ENCODE results near the gene COL16A1.

COL16A1 gene

DNA sequence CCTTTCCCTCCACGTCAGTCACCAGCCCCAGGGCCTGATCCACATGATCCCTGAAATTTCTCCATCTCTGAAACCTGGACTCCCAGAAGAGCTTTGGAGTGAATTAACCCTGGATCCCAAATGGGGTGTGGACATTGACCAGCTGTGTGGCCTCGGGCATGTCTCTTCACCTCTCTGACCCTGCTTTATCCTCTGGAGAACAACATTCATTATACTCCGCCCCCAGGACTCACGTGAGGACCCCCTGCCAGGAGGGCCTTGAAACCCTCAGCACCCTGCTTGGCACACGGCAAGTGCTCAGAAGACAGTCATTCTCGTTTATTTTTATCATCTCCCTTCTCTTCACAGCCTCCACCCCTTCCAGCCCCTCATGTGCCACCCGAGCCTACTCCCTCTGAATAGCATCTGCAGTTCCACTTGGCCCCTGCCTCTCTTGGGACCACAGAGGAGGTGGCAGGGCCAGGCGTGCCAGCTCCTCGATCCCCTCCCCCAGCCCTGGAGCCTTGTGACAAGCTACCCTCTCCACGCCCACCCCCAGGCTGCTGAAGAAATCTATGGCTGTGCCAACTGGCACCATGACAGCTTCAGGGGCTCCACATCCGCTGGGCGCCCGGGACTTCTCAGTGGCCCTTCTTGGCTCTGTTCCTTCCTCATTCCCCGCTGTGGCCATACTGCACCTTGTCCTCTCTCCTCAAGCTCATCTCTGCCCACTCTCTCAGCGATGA is 42.3 kb upstream of the COL16A1 start:
- 78 to 79% methylated on average over 15 of the region's 15 CpGs for WGBS, 2 experiments
- H3K27ac ChIP-seq (ENCODE audit: insufficient read depth, low read depth, low read length, poor library complexity, severe bottlenecking), result no peak overlapping the region
- no peak overlapping the region for H3K4me3 ChIP-seq (ENCODE audit: insufficient read depth, low read depth, low read length)
- no peaks in the 10 kb centered on the region for H3K36me3 ChIP-seq (ENCODE audit: control insufficient read depth, insufficient read depth, low read length)
- peaks cover 23% of the 10 kb centered on the region for H3K4me1 ChIP-seq (ENCODE audit: control insufficient read depth, insufficient read depth, low read length)
- H3K27me3 ChIP-seq (ENCODE audit: control insufficient read depth, insufficient read depth, low read length, poor library complexity, severe bottlenecking), result no peaks in the 10 kb centered on the region
- no peaks in the 10 kb centered on the region for H3K9me3 ChIP-seq (ENCODE audit: control insufficient read depth, low read length)

DNA sequence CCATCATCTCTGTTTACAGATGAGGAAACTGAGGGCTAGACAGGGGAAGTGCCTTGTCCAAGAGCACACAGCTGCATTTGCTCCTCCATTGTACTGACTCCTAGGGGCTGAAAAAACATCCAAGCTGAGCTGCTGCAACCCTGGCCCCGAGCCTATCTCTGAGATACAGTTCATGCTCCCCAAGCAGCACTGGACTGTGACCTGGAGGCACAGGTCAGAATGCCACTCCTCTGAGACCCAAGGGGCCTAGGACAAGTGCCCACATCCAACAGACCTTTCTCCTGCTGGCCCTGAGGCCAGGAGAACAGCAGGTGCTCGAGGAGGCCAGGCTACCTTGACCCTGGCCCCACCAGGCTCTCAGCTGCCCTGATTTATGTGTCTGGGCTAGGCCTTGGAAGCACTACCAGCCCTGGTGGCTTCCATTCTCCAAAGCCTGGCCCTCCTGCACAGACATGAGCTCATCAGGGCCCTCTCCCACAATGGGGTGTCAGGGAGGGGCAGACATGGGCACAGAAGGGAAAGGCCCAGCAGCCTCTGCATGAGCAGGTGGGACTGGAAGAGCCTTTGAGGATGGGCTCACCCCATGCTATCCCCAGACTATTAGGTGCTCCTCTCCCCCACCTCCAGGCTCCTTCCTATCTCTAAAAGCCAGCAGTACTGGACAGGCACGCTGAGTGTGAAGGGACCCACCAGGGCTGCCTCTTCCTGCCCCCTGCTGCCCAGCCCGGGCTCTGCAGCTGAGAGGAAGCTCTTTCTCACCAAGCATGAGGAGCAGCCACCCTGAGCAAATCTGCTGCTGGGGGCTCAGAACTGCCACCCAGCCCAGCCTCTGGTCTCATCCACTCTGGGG is 41.5 kb upstream of the COL16A1 start:
- H3K27ac ChIP-seq (ENCODE audit: insufficient read depth, low read depth, low read length, poor library complexity, severe bottlenecking), result no peak overlapping the region
- WGBS, 2 experiments, result 54 to 61% methylated on average over 4 of the region's 4 CpGs
- peaks cover 16% of the 10 kb centered on the region for H3K4me1 ChIP-seq (ENCODE audit: control insufficient read depth, insufficient read depth, low read length)
- no peaks in the 10 kb centered on the region for H3K27me3 ChIP-seq (ENCODE audit: control insufficient read depth, insufficient read depth, low read length, poor library complexity, severe bottlenecking)
- H3K9me3 ChIP-seq (ENCODE audit: control insufficient read depth, low read length), result no peaks in the 10 kb centered on the region
- H3K36me3 ChIP-seq (ENCODE audit: control insufficient read depth, insufficient read depth, low read length), result no peaks in the 10 kb centered on the region
- H3K4me3 ChIP-seq (ENCODE audit: insufficient read depth, low read depth, low read length), result no peak overlapping the region

DNA sequence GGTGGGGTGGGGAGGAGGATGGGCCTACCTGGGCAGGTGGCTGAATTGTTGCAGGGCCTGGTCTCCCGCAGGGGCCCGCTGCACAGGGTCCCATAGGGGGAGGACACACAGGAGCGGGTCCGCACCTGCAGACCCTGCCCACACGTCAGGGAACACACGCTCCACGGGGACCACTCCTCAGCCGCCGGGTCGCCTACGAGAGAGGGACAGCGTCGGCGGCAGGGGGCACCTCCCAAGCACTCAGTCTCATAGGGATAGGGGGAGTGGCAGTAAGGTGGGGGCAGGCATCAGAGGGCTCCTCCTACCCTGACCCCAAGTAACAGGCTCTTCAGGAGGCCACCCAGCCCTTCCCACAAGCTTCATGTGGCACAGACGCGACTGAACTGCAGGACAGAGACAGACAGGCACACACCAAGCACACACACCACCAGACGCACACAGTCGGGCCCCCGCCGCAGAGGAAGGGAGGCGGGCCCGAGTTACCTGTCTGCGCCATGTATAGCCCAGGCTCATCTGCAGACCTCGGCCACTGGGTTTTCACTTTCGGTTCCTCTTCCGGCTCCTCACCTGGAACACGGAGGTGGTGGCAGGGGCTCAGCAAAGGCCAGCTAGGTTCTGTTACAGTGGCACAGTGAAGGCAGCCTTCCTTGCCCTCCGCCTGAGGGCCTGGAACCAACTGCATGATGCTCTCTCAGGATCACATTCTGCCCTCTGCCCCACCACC is 40.5 kb upstream of the COL16A1 start:
- 92% methylated on average over 28 of the region's 28 CpGs for WGBS, 2 experiments
- Histone ChIP-seq H3K27ac (ENCODE audit: insufficient read depth, low read depth, low read length, poor library complexity, severe bottlenecking) (no peak overlapping the region), H3K4me1 (ENCODE audit: control insufficient read depth, insufficient read depth, low read length) (peaks cover 18% of the 10 kb centered on the region), H3K27me3 (ENCODE audit: control insufficient read depth, insufficient read depth, low read length, poor library complexity, severe bottlenecking) (no peaks in the 10 kb centered on the region), H3K36me3 (ENCODE audit: control insufficient read depth, insufficient read depth, low read length) (no peaks in the 10 kb centered on the region), H3K9me3 (ENCODE audit: control insufficient read depth, low read length) (no peaks in the 10 kb centered on the region), H3K4me3 (ENCODE audit: insufficient read depth, low read depth, low read length) (no peak overlapping the region)

DNA sequence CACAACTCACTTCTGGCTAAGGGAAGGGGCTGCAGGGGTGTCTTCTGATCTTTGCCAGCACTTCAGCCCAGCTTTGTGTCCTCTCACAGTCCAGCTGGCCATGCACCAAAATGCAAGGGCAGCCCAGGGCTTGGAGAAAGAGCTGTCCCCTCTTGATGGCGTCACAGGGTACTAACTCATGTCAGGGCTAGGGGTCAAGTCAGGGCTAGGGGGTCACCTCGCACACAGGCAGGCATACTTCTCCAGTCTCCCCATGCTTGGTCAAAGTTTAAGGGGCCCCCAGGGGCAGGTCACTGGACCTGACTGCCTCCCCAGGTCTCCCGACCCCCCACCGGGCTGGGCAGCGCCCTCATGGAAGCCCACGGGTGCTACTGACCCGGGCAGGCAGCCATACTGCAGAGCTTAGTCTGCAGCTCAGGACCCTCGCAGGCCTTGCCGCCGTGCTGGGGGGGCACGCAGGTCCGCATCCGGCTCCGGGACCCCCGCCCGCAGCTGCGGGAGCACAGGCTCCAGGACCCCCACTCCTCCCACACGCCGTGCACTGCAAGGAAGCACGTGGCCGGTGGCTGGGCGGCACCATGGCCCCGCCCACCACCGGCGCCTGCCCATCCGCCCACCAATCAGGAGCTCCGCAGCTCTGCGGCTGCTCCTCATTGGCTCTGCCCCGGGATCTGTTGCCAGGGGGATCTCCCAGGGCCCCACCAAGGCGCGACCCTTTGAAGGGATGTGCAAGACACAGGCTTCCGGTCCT is 38.8 kb upstream of the COL16A1 start:
- no peaks in the 10 kb centered on the region for H3K36me3 ChIP-seq (ENCODE audit: control insufficient read depth, insufficient read depth, low read length)
- H3K27ac ChIP-seq (ENCODE audit: insufficient read depth, low read depth, low read length, poor library complexity, severe bottlenecking), result no peak overlapping the region
- H3K27me3 ChIP-seq (ENCODE audit: control insufficient read depth, insufficient read depth, low read length, poor library complexity, severe bottlenecking), result no peaks in the 10 kb centered on the region
- 91 to 92% methylated on average over 32 of the region's 32 CpGs for WGBS, 2 experiments
- peaks cover 19% of the 10 kb centered on the region for H3K4me1 ChIP-seq (ENCODE audit: control insufficient read depth, insufficient read depth, low read length)
- no peak overlapping the region for H3K4me3 ChIP-seq (ENCODE audit: insufficient read depth, low read depth, low read length)
- no peaks in the 10 kb centered on the region for H3K9me3 ChIP-seq (ENCODE audit: control insufficient read depth, low read length)

DNA sequence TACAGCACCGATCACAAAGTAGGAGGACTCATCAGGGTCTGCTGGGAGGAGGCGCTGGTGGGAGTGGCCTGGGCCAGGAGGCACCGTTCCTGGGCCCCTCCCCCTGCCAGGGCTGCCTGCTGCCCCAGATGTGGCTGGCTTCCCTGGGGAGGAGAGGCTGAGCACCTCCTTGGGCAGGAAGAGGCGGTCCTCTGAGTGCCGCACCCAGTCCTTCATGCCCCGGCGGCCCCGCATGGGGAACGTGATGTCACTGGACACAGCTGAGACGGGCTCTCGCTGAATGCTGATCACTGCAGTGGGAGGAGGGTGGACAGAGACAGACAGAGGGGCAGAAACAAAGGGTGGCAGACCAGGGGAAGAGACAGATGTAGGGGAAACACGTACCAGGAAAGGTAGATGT is 35.5 kb upstream of the COL16A1 start:
- no peak overlapping the region for H3K27ac ChIP-seq (ENCODE audit: insufficient read depth, low read depth, low read length, poor library complexity, severe bottlenecking)

DNA sequence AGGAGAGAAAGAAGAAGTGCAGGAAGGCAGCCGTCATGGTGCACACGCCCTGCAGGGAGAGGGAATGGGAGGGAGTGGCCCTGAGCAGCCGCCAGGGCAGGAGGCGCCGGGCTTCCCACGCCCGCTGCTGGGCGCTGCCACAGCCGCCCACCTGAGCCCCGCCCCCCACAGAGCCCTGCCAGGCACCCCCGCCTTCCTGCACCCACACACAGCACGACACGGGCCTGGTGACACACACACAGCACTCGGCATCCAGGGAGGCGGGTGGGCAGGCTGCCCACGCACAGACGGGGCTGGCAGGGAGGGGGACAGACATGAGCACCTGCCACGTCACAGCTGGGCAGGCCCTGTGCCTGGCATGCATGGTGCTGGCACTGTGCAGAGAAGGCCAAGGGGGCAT is 32.9 kb upstream of the COL16A1 start:
- H3K9me3 ChIP-seq (ENCODE audit: control insufficient read depth, low read length), result no peaks in the 10 kb centered on the region
- H3K36me3 ChIP-seq (ENCODE audit: control insufficient read depth, insufficient read depth, low read length), result no peaks in the 10 kb centered on the region
- 93 to 95% methylated on average over 18 of the region's 18 CpGs for WGBS, 2 experiments
- no peaks in the 10 kb centered on the region for H3K27me3 ChIP-seq (ENCODE audit: control insufficient read depth, insufficient read depth, low read length, poor library complexity, severe bottlenecking)
- H3K4me1 ChIP-seq (ENCODE audit: control insufficient read depth, insufficient read depth, low read length), result peaks cover 4% of the 10 kb centered on the region
- no peak overlapping the region for H3K27ac ChIP-seq (ENCODE audit: insufficient read depth, low read depth, low read length, poor library complexity, severe bottlenecking)
- no peak overlapping the region for H3K4me3 ChIP-seq (ENCODE audit: insufficient read depth, low read depth, low read length)

More for the DNA sequence above, 35.5 kb upstream of the COL16A1 start:
- no peaks in the 10 kb centered on the region for H3K36me3 ChIP-seq (ENCODE audit: control insufficient read depth, insufficient read depth, low read length)
- WGBS, 2 experiments, result 54 to 65% methylated on average over 12 of the region's 12 CpGs
- no peaks in the 10 kb centered on the region for H3K9me3 ChIP-seq (ENCODE audit: control insufficient read depth, low read length)
- no peaks in the 10 kb centered on the region for H3K27me3 ChIP-seq (ENCODE audit: control insufficient read depth, insufficient read depth, low read length, poor library complexity, severe bottlenecking)
- H3K4me3 ChIP-seq (ENCODE audit: insufficient read depth, low read depth, low read length), result no peak overlapping the region
- H3K4me1 ChIP-seq (ENCODE audit: control insufficient read depth, insufficient read depth, low read length), result peaks cover 4% of the 10 kb centered on the region

DNA sequence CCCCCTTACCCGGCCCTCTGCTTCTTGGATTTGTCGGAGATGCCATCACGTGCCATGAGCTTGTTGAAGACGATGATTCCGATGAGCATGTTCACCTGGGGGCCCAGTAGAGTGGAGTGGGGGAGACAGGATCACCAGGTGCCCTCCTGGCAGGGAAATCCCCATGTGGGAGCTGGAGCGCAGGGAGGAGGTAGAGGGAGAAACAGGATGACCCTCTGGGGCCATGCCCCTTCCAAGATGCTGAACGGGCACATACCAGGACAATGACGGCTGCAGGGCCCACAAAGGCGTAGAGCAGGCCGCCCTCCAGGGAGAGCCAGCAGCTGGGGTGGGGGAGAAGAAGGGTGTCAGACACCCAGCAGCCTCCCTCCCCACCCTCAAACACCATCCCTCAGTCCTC is 31.8 kb upstream of the COL16A1 start:
- H3K4me1 ChIP-seq (ENCODE audit: control insufficient read depth, insufficient read depth, low read length), result peaks cover 4% of the 10 kb centered on the region
- no peak overlapping the region for H3K27ac ChIP-seq (ENCODE audit: insufficient read depth, low read depth, low read length, poor library complexity, severe bottlenecking)
- H3K27me3 ChIP-seq (ENCODE audit: control insufficient read depth, insufficient read depth, low read length, poor library complexity, severe bottlenecking), result no peaks in the 10 kb centered on the region
- WGBS, 2 experiments, result 95% methylated on average over 10 of the region's 10 CpGs
- H3K9me3 ChIP-seq (ENCODE audit: control insufficient read depth, low read length), result no peaks in the 10 kb centered on the region
- H3K36me3 ChIP-seq (ENCODE audit: control insufficient read depth, insufficient read depth, low read length), result no peaks in the 10 kb centered on the region
- no peak overlapping the region for H3K4me3 ChIP-seq (ENCODE audit: insufficient read depth, low read depth, low read length)

DNA sequence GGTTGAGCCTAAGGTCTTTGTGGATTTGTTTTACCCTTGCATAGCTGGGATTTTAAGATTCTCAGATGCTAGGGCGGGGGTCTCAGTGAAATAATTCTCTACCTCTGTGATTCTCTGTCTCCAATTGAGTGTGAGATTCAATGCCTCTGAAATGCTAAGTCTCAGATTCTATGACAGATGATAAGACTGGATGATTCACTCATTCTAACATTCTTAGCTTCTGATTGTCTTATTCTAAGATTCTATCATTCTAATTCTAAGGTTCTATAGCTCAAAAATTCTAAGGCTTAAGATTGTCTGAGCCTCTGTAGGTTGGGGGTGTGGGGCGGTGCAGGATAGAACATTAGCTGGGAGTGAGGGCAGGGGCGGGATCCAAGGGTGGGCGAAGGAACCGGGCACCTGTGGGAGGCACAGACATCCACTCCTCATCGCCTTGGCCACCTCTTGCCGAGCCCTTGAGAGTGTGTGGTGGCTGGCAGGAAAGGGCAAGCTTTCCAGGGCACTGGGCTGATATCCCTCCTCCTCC is 30.8 kb upstream of the COL16A1 start:
- 91 to 96% methylated on average over 7 of the region's 7 CpGs for WGBS, 2 experiments
- no peaks in the 10 kb centered on the region for H3K9me3 ChIP-seq (ENCODE audit: control insufficient read depth, low read length)
- no peaks in the 10 kb centered on the region for H3K36me3 ChIP-seq (ENCODE audit: control insufficient read depth, insufficient read depth, low read length)
- H3K4me3 ChIP-seq (ENCODE audit: insufficient read depth, low read depth, low read length), result no peak overlapping the region
- no peak overlapping the region for H3K27ac ChIP-seq (ENCODE audit: insufficient read depth, low read depth, low read length, poor library complexity, severe bottlenecking)
- H3K4me1 ChIP-seq (ENCODE audit: control insufficient read depth, insufficient read depth, low read length), result peaks cover 4% of the 10 kb centered on the region
- no peaks in the 10 kb centered on the region for H3K27me3 ChIP-seq (ENCODE audit: control insufficient read depth, insufficient read depth, low read length, poor library complexity, severe bottlenecking)

DNA sequence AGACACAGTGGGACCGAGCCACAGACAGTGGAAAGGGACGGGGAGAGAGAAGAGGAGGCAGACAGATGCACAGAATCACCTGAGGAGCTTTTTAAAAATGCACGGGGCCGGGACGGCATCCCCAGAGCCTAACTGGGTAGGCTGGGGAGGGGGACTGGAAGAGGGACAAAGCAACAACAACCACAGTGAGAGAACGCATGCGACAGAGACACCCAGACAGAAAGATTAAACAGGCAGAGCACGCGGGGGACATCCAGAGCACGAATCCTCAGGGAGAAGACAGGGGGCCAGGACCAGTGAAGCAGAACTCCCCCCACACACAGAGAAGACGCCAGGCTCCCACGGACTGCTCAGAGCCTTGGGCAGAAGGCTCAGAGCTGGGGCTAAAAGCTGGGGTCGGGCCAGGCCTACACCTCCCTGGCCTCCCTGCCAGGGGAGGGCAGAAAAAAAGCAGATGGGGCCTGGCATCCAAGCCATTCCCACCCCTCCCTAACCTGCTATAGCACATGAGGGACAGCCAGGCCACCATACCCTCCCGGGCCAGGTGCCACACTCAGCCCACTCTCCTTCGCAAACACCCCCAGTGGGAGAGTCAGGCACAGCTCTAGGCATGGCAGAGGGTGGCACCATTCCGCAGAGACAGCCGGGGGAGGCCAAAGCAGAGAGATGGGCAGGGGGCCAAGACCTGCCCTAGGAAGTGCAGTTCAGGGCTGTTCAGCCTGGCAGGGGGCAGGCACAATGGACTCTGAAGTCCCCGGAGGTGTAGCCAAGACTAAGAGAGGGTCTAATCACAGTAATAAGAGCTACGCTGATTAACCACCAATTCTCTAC is 29.8 kb upstream of the COL16A1 start:
- no peaks in the 10 kb centered on the region for H3K4me1 ChIP-seq (ENCODE audit: control insufficient read depth, insufficient read depth, low read length)

More for the DNA sequence above, 29.8 kb upstream of the COL16A1 start:
- H3K27me3 ChIP-seq (ENCODE audit: control insufficient read depth, insufficient read depth, low read length, poor library complexity, severe bottlenecking), result no peaks in the 10 kb centered on the region
- no peak overlapping the region for H3K4me3 ChIP-seq (ENCODE audit: insufficient read depth, low read depth, low read length)
- no peaks in the 10 kb centered on the region for H3K9me3 ChIP-seq (ENCODE audit: control insufficient read depth, low read length)
- WGBS, 2 experiments, result 83 to 86% methylated on average over 19 of the region's 19 CpGs
- H3K27ac ChIP-seq (ENCODE audit: insufficient read depth, low read depth, low read length, poor library complexity, severe bottlenecking), result no peak overlapping the region
- no peaks in the 10 kb centered on the region for H3K36me3 ChIP-seq (ENCODE audit: control insufficient read depth, insufficient read depth, low read length)

All from ectodermal cell (in vitro differentiated cells).